HG02642 (cell line): ENCODE measurements around the gene SORT1.
A peak's percentile ranks its signal among the peaks of the same experiment; 100 is the strongest.

Experiments
- ATAC-seq: cut with Tn5 transposase; IDR thresholded peaks from one replicate; pipeline ENCODE4 v1.9.1; 2021; ENCODE audit warnings: mild to moderate bottlenecking; ENCODE audit not compliant: unreplicated experiment, poor library complexity

The SORT1 gene

DNA sequence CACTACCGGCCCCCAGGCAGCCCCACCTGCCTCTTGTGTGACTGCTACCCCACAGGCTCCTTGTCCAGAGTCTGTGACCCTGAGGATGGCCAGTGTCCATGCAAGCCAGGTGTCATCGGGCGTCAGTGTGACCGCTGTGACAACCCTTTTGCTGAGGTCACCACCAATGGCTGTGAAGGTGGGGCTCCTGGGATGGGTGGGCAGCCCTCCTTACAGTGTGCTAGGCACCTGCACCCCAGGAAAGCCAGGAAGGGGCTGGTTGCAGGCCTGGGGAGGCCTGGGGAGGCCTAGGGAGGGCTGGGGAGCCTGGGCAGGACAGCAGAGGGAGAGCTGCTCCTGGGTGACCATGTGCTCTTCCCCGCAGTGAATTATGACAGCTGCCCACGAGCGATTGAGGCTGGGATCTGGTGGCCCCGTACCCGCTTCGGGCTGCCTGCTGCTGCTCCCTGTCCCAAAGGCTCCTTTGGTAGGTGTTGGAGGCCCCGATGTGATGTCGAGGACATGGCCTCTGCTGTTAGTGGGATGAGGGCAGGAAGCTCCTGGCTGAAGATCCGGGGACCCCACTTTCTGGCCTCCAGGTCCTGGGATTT lies 131.9 kb downstream of the SORT1 start:
- ATAC-seq: no peak

DNA sequence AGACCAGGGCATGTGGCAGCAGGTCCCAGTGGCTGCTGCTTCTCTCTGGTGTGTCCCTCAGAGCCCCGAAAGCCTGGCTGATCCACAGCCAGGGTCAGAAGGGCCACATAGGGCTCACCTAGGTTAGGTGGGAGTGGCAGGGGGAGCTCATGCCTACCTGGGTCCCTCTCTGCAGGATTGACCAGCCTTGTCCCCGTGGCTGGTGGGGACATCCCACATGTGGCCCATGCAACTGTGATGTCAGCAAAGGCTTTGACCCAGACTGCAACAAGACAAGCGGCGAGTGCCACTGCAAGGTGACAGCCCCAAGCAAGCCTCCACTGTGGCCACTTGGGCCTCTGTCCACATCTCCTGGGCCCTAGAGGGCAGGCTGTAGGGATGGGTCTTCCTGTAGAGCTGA lies 132.7 kb downstream of the SORT1 start:
- no peak for ATAC-seq

DNA sequence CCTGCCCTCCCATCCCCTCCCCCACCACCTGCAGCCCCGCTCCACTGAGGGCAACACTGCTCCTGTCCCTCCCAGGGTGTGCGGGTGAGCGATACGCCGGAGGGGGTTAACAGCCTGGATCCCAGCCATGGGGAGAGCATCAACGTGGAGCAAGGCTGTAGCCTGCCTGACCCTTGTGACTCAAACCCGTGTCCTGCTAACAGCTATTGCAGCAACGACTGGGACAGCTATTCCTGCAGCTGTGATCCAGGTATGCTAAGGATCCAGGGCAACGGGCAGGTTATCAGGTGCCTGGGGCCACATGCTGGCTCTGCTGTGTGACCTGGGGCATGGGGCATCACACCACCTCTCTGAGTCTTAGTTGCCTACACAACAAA lies 133.4 kb downstream of the SORT1 start:
- ATAC-seq: no peak

DNA sequence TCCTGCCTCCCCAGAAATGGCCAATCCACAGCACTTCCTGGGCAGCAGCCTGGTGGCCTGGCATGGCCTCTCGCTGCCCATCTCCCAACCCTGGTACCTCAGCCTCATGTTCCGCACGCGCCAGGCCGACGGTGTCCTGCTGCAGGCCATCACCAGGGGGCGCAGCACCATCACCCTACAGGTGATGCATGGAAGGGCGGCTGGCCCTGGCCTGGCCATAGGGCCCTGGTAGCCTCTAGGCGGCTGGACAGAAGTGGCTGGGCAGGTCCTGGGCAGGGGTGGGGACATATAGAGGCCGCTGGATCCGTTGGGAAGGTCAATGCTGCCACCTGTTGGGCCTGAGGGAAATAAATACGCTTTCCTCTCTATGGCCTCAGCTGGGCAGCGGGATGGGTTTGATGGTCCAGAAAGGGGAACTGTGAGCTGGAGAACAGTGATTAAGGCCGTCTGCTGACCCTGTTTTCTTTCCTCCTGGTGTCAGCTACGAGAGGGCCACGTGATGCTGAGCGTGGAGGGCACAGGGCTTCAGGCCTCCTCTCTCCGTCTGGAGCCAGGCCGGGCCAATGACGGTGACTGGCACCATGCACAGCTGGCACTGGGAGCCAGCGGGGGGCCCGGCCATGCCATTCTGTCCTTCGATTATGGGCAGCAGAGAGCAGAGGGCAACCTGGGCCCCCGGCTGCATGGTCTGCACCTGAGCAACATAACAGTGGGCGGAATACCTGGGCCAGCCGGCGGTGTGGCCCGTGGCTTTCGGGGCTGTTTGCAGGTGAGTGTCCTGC lies 133.9 kb downstream of the SORT1 start:
- ATAC-seq: peak; percentile 56

DNA sequence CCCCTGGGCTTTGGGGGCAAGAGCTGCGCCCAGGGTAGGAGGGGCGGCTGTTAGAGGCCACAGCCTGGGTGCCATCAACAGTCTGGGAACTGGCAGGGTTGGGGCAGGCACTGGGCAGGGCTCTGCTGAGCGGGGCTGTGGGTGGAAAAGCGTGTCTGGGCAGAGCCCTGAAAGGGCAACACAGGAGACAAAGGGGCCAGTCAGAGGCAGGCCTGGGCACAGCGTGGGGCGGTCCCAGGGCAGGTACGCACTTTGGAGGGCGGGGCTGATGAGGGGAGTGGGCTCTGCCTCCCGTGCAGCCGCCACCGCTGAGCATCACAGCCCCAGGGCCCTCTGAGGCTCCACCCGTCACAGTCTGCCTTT lies 134.5 kb downstream of the SORT1 start:
- ATAC-seq: peak; percentile 11

DNA sequence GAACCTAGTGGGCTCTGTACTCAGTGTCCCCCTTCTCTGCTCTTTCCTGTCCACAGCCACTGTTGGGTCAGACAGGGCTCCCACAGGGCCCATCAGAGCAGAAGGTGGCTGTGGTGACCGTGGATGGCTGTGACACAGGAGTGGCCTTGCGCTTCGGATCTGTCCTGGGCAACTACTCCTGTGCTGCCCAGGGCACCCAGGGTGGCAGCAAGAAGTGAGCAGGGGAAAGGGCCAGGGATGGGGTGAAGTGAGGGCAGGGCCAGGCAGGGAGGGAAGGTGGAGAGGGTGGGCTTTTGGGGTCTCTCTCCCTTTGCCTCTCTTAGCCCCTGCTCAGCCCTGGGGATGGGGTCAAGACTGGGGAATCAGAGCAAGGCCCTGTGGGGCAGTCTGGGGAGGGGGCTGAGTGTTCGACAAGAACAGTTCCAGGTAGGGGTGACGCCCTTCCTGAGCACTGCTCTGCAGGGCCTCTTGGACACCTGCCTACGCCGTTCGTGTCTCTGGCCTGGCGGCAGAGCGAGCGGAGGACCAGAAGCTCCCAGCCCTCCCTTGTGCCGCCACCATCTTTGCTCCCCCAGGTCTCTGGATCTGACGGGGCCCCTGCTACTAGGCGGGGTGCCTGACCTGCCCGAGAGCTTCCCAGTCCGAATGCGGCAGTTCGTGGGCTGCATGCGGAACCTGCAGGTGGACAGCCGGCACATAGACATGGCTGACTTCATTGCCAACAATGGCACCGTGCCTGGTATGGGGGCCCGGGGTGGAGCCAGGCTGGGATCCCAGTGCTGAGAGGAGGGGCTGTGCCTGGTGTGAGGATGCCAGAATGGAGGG lies 135.3 kb downstream of the SORT1 start:
- no peak for ATAC-seq

DNA sequence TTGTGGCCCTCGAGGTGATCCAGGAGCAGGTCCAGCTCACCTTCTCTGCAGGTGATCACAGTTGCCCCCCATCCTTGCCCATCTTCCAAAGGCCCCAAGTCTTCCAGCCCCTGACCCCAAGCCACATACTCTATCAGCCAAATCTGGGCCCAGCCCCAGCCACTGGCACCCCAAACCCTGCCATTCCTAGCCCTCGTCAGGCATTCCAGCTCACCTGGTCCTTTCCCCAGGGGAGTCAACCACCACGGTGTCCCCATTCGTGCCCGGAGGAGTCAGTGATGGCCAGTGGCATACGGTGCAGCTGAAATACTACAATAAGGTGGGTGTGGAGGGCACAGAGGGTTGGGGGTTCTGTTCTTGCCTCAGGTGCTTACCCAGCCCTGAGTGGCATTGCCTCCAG lies 136.1 kb downstream of the SORT1 start:
- no peak for ATAC-seq

DNA sequence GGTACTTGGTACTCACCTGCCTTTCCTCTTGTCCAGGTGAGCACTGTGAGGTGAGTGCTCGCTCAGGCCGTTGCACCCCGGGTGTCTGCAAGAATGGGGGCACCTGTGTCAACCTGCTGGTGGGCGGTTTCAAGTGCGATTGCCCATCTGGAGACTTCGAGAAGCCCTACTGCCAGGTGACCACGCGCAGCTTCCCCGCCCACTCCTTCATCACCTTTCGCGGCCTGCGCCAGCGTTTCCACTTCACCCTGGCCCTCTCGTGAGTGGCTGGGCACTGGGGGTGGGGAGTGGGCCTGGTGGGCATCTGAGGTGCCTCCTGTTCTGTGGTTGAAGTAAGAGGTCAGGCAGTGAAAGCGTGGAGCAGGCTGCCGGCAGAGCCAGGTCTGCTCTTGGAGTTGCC lies 136.7 kb downstream of the SORT1 start:
- no peak for ATAC-seq

DNA sequence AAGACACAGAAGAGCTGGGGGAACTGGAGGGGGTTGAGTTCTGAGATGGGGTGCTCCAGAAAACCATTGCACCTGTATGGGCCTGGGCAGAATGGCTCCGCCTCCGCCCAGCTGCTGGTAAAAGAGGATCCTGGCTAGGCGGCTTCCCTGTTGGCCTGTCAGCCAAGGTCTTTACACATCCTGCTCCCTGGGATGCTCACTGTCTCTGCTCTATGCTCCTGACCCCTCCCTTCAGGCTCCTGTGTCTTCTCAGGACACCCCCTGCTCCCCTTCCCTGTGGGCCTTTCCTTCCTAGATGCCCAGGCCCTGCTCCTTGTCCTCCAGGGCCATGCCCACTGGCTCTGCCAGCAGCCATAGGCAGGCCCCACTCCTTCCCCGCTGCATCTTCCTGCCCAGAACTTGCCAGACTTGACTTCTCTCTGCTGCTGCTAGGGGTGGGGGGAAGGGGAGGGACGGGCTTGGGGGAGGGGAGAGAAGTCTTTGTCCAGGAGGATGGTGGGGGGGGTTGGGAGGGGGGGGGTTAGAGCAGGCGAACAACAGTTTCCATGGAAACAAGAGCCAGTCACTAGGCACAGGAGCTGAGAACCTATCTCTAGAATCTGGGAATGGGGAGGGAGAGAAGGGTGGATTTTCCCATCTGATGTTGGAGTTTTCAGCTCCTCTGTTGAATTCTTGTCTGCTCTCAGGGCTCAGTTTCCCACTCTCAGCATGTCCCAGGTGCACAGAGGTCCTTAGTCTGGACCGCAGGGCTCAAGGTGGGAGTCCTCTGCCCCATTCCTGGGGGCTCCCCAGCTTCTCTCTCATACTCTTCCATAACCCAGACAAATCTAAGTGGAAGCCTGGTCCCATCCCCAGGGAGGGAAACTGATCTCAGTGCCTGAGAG lies 137.8 kb downstream of the SORT1 start:
- ATAC-seq: no peak
